A673 (cell line): ENCODE measurements around the gene FZD10.

Experiments used
- EZH2 ChIP-seq: fragments of 200-600 bp; sonication (generic); IDR thresholded peaks from 2 replicates; pipeline ENCODE4 v1.6.1; 2017; ENCODE audit warnings: borderline replicate concordance, low read depth, mild to moderate bottlenecking, mixed read lengths, antibody characterized with exemption, low read length; ENCODE audit not compliant: poor library complexity, severe bottlenecking
- TF ChIP-seq, protein P1 (sequence below): fragments of 300-800, 200-600 bp; sonication (generic); conservative IDR thresholded peaks from 2 replicates; pipeline ENCODE4 v1.5.1; 2017; ENCODE audit warnings: low read depth, mild to moderate bottlenecking, antibody characterized with exemption, low read length, moderate library complexity, mixed read lengths

DNA sequence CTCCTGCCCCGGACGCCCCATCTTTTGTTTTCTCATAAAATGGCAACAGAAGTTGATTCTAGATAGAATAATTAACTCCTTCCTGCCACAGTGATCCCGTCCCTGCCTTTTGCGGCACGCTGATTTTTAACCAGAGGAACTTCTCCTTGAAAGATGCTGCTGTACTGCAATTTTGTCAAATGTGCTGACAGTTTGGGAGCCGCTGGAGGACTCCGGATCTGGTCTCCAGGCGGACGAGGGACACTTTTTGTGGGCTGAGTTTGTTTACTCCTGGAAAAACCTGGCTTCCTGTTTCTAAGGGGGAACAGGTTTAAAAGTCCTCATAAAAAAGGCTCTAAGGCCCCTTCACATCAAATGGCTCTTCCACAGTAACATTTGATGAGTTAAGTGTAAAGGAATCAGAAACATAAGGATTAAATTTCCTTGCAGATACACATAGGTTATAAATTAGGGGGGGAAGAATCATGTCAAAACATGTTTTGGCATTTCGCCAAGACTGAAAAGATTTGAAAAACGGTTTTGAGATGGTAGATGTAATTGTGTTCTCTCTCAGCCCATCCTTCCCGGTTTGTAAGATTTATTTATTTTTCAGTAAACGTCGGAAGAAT is 15.5 kb downstream of the FZD10 start:
- TF ChIP-seq, protein P1, sequence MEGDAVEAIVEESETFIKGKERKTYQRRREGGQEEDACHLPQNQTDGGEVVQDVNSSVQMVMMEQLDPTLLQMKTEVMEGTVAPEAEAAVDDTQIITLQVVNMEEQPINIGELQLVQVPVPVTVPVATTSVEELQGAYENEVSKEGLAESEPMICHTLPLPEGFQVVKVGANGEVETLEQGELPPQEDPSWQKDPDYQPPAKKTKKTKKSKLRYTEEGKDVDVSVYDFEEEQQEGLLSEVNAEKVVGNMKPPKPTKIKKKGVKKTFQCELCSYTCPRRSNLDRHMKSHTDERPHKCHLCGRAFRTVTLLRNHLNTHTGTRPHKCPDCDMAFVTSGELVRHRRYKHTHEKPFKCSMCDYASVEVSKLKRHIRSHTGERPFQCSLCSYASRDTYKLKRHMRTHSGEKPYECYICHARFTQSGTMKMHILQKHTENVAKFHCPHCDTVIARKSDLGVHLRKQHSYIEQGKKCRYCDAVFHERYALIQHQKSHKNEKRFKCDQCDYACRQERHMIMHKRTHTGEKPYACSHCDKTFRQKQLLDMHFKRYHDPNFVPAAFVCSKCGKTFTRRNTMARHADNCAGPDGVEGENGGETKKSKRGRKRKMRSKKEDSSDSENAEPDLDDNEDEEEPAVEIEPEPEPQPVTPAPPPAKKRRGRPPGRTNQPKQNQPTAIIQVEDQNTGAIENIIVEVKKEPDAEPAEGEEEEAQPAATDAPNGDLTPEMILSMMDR = no peak
- TF ChIP-seq EZH2 = no peak
